Inflammatory macrophage treated with lipopolysaccharide for 1 hour (primary cell): Measurements from ENCODE around the gene CAST.

Experiments used
- DNase-seq, 2 donors: peaks; one replicate each; pipeline ENCODE4 v3.0.0-alpha.2; 2020 to 2022

CAST gene

DNA sequence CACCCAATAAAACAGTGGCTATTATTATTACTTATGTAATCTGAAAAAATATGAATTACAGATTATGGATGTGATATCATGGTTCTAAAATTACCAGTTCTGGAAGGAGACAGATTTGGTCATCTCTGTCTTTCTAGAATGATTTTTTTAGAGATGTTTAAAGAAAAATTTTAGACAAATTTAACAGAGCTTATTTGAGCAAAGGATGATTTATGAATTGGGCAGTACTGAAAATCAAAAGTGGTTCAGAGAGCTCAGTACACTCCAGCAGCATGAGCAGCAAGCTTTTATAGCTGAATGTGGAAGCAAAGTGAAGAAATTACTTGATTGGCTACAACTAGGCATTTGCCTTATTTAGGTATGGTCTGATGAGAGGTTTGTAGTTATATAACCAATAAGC lies 11.0 kb downstream of the CAST start:
- no peak for DNase-seq

DNA sequence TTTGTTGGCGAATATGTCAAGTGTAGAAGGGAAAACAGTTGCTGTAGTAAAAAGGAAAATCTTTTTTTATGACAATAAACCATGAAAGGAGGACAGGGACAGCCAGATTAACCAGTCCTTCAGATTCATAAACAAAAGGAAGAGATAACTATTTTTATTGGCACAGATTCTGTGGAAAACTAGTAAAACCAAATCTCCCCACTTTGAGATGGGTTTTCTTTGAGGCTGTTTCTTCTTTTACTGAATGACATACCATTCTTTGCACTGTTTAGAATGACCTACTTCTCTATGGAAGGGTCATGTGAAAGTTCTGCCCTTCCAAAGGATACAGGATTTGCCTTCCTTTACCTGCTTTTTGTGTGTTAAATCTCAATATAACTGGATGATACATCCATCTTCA lies 13.7 kb downstream of the CAST start:
- DNase-seq, result no peak

DNA sequence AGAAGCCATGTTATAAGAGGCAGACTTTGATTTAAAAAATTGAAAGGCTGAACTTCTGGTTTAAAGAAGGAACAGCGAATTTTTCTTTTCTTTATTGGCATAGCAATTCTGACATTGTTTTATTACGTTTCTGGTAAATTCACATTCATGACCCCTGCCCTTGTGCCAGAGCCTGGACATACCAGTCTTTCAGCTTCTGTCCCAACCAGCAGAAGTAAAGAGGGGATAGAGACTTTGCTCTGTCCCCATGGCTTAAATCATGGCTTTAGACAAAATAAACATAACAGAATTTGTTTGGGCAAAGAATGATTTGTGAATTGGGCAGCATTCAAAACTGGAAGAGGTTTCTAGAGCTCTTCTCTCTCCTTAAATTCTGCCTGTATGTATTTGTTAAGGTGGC lies 15.3 kb downstream of the CAST start:
- no peak for DNase-seq

DNA sequence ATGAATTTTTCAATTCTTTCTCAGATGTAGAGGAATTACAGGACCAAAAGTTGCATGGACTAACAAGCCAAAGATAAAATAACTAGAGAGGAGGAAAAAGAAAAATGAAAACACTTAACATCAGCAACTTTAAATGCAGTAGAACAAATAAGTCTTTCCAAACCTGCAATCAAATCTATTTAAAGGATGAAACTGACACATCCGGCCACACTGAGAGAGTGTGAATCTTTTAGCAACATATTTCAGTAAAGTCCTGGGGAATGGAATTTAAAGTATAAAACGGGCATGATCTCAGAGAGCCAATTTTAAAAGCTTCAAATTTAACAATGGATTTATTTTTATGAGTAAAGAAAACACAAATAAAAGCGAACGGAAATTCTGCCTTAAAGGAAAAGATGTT lies 17.1 kb downstream of the CAST start:
- no peak for DNase-seq

DNA sequence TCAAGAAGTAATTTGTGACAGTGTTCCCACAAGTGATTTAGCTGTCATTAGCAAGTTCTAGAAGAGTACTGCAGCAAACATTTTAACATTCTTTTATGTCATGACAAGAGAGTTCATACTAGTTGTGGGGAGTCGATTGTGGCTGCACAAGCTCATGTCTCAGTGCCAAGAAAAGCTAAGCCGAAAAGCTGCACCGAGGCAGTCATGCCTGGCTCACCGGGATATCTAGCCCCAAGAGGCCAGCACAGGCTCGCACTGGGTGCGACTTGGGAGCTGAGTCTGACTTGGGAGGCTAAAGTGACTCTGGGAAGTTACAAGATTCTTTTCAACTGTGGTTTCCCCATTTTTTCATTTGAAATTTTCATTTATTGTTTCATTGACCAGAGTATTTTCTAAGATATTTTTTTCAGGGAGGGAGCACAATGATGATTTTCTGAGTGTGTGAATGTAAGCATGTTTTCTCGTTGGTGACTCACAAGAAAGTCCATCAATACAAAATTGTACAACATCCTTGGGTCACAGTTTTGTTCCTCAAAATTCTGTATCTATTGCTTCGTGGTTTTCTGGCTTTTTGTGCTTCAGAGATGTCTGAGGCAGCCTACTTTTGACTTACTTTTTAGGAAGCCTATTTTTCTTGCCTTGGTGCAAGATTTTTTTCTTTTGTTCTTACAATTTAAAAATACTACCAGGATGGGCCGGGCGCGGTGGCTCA lies 18.7 kb downstream of the CAST start:
- peak; percentile 73 to 77 for DNase-seq

DNA sequence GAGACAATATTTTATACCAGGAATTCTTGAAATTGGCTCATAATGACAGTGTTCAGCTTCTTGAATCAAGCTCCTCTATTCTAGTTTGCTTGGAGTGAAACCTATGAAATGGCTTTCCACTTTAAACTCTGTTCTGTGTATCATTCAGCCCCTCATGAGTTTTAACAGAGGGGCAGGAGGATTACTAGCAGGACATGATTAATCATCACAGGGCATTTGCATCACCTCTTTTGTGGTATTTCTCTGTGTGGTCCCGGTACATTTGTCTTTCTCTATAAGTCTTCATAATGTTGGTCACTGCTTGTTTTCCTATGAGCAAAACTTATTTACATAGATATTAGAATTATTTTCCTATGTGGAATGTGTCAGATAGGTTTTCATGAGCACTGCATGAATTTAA lies 21.2 kb downstream of the CAST start:
- DNase-seq, result peak; percentile 50 to 53

DNA sequence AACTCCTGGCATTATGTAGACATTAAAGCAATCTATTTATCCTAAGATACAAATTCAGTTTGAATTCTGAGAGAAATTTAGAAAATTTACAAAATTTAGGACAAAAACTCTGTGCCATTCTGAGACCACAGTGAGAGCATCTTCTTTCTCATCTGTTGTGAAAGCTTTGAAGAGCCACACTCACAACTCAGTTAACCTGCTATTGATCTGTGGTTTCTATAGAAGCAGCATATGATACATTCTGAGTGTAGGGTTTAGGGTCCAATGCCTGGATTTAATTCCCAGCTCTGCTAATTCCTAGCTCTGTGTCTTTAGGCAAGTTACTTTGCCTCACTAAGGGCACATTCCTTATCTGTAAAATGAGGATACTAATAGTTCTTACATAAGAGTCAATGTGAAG lies 21.6 kb downstream of the CAST start:
- no peak for DNase-seq

DNA sequence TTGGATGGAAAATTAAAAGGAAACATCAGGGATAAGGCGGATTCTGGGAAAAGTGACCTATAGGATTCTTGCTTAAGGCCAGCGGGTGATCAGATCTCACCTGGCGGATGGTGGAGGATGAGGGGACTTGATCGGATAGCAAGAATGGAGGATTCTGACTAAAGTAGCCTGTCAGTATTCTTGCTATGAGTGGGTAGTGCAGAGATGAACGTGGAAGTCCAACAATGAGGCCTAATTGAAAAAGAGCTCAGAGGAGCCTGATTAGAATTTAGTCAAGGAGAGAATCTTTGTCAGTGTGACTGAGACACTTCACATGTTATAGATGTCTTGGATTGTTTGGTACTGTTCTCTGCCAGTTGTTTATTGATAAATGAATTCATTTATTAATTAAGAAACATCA lies 24.9 kb downstream of the CAST start:
- DNase-seq, result no peak

DNA sequence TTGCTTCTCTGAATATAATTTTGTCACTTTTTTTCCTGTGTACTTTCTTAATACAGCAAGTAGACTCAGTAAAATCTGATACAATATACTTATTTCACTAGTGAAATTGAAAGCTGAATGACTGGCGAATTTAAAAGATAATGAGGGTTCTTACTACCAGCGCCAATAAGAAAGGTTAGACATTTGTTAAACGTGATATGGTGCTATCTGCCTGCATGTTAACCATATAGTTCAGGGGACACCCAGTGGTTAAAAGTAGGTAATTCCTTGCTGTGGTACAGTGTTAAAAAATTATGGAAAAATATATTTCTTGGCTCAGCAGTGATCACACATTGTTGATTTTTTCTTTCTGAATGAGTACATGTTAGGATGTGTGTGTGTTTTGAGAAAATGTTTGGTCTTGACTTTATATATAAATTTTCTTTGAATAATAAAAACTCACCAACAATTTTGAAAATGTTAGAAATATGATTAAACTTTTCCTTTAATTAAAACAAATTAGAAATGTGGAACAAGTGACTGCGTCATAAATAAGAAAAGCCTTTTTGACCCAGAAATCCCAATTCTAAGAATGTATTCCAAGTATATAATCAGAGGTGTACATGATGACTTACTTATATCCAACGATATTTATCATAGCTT lies 25.8 kb downstream of the CAST start:
- DNase-seq, result peak; percentile 43 to 58

DNA sequence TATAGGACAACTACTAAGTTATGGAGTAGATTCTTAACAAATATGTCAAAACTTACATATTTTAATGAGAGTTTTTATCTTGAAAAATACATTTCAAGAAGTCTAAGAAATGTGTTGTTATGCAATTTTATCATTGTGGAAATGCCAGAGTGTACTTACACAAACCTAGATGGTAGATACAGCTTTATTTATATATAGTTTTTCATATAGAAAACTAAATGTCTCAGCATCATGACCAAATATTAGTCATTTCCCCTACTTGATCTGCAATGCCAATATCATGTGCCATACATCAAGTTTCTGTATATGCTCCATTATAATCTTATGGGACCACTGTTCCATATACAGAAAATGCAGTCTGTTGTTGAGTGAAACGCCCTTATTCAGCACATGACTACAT lies 28.7 kb downstream of the CAST start:
- DNase-seq, result peak; percentile 46

DNA sequence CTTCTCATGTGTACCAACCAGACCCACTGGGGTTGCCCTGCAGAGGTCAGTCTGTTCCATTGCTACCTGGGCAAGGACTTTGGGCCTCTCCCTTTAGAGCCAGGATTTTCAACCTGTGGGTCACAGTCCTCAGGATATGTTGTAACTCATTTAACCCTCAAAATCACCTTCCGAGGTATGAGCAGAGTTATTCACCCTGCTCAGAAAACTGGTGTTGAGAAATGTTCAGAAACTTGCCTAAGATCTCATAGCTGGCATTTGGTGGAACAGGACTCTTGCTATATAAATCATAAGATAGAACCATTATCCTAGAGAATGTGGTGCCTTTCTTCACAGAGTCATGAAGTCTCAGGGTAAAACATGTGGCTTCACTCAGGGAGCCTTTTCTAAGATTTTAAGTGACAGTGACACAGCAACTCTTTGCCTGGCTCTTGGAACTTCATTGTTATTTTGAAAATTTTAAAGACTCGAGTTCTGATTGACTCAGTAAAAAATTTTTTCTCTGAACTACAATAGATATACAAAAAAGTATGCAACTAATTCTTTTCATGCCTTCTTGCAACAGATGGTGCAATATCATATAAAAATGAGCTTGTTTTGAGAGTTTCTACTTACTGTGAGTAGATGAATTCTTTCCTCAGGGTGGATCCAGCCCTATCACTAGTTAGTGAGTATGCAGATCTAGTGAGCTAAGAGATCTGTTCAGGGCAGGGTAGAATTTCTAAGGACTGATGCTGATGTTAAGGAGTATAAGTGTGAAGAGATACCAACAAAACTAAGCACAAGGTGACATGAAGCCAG lies 29.5 kb downstream of the CAST start:
- peak in 1 of 2 donors; percentile 19 for DNase-seq

DNA sequence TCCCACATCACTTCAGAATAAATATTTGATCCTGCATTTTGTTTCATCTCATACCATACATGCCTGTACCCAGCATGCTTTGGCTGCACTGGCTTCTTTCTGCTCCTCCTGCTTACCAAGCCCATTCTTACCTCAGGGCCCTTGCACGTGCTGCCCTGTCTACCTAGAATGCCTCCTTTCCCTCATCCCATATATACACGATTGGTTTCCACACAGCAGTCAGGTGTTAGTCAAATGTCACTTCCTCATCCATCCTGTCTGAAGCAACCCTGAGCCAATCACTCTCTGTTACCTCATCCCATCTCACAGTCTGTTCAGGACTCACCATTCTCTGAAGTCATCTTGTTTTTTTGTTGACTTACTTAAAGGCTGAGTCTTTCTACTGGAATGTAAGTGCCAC lies 30.3 kb downstream of the CAST start:
- DNase-seq, result peak; percentile 60 to 75

DNA sequence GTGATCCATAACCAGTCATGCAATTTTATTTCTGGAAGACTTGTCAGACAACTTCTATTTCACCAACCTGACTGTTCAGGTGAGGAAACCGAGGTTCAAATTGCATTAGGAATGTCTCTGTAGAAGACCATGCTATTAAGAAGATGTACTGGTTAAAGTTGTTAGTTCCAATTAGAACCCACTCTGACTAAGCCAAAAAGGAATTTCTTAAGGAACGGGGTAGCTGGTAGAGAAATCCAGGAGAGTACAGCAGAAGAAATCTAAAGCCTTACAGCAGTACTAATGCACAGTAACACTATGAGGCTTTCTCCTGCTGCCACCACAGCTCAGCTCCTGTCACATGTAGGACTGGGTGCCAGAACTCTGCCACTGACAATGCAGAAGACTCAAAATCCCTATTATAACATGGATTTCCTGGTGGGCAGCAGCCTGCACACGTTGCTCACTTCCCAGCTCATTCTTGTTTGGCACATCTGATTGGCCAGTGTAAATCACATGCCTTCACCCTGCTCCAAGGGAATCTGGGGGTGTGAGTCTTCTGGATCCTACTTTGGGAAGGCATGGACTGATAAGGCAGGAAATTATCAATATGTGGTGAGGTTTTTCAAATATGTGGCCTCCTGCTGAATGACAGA lies 37.1 kb downstream of the CAST start:
- DNase-seq, result no peak

DNA sequence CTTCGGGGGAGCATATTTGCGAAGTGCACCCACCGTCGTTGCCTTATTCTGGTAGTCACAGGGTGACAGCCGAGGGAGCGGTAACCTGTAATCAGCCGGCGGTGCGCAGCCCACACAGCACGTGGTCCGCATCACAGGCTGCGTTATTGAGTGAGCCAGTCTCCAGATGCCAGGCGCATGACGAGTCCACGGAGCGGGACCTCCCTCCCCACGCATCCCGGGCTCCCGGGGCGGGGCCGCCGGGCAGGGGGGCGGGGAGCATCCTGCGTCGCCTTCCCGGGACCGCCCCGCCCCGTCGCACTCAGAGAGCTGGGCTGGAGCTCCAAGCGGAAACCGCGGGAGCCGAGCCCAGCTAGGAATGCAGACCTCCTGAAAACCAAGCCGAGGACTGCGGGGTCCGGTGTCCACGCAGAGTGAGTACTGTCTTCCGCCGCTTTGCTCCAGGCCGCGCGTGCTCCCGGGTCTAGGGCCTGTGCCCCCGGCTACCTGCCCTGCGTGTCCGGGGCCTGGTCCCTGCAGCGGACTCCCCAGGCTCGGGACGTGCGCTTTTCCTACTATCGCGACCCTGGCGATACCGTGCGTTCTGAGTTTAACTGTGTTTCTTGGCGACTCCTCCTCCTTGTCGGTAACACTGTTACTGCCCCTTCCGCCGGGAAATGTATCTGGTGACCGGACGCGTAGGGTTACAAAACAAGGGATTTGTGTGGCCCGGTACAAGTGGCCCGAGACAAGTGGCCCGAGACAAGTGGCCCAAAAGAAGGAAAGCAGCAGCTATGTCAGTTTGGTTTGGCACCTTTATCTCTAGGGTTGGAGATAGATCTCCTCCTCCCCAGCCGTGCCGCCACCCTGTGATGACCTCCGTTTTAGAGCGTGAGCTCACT lies 40.6 kb downstream of the CAST start:
- peak; percentile 94 to 96 for DNase-seq

DNA sequence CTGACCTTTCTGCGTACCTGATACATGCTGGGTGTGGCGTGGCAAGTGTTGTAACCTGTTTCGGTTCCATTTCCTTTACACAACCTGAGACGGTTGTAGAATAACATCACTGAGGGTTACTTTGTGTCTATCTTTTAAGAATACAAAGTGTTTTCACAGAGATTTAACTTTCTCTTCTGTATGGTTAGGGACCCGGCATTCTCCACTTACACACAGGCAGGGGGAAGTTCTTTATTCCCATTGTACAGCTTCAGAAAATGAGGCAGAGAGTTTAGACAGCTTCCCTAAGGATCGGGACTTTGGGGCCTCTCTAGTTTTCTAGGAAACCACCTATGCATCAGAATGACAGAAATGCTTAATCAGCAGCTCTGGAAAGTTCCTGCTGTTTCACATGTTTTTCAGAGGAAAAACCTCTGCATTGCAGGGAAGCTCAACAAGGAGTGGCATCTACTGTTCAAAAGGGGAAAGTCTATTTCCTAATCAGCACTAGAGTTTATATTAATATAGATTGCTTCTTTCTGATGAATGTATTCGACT lies 41.3 kb downstream of the CAST start:
- peak; percentile 57 to 65 for DNase-seq

DNA sequence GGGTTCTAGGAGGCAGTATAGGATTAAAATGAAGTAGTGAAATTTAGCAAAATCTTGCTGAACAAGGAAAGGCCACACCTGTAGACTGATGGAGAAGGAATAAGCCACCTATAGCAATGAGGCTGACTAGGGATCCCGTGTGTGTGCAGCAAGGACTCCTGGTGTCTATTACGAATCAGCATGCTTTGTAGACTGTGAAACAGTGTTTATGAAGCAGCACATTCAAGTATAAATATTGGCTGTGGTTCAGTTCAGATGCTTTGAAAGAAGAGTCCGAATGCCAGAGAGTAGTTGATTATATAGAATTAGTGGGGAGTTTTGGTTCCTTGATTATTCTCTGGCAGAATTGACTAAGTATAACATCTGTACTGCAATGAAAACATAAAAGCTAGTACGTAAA lies 41.8 kb downstream of the CAST start:
- DNase-seq, result no peak

DNA sequence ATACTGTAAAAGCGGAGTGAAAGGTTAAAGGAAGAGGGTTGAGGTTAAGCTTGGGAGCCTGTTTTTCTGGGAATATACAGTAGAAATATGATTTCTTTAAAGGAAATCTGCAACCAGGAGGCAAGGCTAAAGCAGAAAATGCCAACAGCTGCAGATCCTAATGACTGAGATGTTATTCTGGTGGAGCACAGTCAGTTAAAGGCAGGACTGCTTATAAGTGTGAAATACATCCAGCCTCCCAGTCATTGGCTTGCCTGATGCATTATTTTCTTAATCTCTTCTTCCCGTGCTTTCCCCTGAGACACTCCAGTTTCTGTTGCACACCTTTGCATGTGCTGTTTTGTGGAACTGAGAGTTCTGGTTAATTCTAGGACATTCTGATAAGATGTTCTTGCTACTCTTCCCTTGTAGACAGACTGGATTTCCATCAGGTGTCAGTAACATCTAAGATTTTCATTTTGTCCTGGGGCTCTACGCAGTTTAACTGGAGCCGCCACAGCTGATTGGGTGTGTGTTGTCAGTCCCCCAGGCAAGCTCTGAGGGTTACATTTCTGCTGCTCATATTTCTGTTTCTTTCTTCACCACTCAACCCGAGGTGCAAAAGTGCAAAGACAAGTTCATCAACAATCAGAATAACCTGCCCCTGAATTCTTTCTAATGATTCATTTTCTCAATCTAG lies 44.4 kb downstream of the CAST start:
- no peak for DNase-seq

DNA sequence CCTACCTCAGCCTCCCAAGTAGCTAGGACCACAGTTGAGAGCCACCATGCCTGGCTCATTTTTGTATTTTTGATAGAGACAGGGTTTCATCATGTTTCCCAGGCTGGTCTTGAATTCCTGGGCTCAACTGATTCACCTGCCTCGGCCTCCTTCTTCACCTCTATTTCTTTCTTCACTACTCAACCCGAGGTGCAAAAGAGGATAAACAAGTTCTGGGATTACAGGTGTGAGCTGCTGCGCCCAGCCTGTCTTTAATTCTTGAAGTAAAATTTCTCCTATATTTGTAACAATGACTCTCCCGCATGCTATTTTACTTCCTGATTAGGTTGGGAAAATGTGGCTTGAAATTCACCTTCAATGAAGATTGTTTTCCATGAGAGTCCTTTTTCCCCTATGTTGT lies 46.4 kb downstream of the CAST start:
- DNase-seq, result no peak

DNA sequence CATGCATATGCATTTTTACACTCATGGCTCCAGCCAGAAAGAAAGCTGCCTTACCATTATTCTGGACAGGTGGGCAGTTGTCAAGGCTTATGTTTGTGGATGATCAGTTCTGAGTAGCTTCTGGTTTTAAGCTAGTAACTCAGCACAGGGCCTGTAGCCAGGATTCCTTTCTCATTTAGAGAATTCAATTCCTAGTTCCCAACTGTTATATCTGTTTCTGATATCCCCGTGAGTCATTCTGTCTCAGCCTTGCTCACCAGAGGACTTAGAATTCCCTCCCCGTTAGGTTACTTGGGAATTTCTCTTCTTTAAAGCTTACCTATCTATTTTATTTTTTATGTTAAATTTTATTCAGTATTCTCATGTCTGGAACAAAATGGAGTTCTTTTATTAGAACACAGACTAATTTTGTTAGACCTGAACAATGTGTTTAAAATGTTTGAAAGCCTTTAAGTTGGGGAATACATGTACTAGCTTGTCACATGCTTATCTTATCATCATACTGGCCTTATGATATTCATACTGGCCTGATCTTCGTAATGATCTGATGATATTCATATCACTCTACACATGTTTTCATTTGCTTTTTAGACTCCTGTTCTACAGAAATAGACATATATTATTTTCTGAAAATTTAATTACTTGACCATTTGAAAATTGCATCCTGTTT lies 47.1 kb downstream of the CAST start:
- no peak for DNase-seq

DNA sequence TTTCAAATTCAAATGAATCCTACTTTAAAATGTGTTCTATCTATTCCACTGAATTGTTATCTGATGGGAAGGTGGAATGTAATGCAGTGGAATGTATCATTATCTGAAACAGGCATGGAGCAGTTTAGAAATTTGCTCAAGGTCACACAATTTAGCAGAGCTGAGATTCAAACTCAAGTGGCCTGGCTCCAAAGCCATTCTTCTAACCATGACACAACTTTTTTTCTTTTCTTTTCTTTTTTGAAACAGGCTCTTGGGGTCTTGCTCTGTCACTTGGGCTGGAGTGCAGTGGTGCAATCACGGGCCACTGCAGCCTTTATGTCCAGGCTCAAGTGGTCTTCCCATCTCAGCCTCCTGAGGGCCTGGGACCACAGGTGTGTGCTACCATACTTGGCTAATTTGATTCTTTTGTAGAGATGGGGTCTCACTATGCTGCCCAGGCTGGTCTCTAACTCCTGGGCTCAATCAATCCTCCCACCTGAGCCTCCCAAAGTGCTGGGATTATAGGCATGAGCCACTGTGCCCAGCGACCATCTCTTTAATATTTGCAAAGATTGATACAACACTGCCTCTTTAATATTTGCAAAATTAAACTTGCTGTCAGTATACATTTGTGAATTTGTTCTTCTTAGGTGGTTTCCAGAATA lies 50.0 kb downstream of the CAST start:
- DNase-seq, result no peak

DNA sequence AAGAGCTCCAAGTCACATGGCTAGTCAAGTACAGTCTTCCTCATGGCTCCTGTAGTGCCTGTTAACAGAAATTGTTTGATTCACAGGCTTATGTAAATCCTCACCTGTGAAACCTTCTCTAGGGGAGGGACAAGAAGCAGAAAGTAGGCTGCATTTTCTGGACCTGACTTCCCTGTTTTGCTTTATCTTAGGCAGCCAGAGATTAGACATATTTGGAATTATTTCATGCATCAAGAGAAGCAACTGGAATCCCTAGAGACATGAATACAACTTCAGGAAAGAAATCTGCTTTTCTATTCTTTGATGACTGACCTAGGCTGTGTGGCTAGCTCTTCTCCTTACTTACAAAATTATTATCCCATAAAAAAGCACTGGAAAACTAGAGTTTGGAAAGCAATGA lies 52.3 kb downstream of the CAST start:
- no peak for DNase-seq
